ENCODE results near the gene CXCL14.

- TF ChIP-seq FOXJ3 (CRISPR knock-in tag; IDR thresholded peaks at IDR 0.05) = no peak
- TF ChIP-seq, protein P1, sequence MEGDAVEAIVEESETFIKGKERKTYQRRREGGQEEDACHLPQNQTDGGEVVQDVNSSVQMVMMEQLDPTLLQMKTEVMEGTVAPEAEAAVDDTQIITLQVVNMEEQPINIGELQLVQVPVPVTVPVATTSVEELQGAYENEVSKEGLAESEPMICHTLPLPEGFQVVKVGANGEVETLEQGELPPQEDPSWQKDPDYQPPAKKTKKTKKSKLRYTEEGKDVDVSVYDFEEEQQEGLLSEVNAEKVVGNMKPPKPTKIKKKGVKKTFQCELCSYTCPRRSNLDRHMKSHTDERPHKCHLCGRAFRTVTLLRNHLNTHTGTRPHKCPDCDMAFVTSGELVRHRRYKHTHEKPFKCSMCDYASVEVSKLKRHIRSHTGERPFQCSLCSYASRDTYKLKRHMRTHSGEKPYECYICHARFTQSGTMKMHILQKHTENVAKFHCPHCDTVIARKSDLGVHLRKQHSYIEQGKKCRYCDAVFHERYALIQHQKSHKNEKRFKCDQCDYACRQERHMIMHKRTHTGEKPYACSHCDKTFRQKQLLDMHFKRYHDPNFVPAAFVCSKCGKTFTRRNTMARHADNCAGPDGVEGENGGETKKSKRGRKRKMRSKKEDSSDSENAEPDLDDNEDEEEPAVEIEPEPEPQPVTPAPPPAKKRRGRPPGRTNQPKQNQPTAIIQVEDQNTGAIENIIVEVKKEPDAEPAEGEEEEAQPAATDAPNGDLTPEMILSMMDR (IDR thresholded peaks at IDR 0.05) = no peak
- TF ChIP-seq TCF12 (IDR thresholded peaks at IDR 0.05) = no peak
- TF ChIP-seq, protein P2, sequence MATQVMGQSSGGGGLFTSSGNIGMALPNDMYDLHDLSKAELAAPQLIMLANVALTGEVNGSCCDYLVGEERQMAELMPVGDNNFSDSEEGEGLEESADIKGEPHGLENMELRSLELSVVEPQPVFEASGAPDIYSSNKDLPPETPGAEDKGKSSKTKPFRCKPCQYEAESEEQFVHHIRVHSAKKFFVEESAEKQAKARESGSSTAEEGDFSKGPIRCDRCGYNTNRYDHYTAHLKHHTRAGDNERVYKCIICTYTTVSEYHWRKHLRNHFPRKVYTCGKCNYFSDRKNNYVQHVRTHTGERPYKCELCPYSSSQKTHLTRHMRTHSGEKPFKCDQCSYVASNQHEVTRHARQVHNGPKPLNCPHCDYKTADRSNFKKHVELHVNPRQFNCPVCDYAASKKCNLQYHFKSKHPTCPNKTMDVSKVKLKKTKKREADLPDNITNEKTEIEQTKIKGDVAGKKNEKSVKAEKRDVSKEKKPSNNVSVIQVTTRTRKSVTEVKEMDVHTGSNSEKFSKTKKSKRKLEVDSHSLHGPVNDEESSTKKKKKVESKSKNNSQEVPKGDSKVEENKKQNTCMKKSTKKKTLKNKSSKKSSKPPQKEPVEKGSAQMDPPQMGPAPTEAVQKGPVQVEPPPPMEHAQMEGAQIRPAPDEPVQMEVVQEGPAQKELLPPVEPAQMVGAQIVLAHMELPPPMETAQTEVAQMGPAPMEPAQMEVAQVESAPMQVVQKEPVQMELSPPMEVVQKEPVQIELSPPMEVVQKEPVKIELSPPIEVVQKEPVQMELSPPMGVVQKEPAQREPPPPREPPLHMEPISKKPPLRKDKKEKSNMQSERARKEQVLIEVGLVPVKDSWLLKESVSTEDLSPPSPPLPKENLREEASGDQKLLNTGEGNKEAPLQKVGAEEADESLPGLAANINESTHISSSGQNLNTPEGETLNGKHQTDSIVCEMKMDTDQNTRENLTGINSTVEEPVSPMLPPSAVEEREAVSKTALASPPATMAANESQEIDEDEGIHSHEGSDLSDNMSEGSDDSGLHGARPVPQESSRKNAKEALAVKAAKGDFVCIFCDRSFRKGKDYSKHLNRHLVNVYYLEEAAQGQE (IDR thresholded peaks at IDR 0.05; ENCODE audit: low read depth, low read length) = no peak
- no peak for TF ChIP-seq EP300 (IDR thresholded peaks at IDR 0.05; ENCODE audit: borderline replicate concordance in 1 of 2, low read depth in 1 of 2, low read length in 1 of 2)
- no peak for TF ChIP-seq NRF1 (IDR thresholded peaks at IDR 0.05; ENCODE audit: low read depth, low read length)
- TF ChIP-seq EZH2phosphoT487 (IDR thresholded peaks at IDR 0.05; ENCODE audit: borderline replicate concordance, low read depth) = no peak
- TF ChIP-seq, protein P3, sequence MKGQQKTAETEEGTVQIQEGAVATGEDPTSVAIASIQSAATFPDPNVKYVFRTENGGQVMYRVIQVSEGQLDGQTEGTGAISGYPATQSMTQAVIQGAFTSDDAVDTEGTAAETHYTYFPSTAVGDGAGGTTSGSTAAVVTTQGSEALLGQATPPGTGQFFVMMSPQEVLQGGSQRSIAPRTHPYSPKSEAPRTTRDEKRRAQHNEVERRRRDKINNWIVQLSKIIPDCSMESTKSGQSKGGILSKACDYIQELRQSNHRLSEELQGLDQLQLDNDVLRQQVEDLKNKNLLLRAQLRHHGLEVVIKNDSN (IDR thresholded peaks at IDR 0.05; ENCODE audit: borderline replicate concordance, low read depth) = no peak
Measured at GRCh38 chr5:135534609-135535419, 44.0 kb downstream of the CXCL14 start.
